GM12878 (cell line): ENCODE data around the gene PLXNA4.

Source experiments
- BACH1 ChIP-seq: fragments of 450-650 bp; IDR thresholded peaks from 2 replicates; pipeline ENCODE4 v1.6.1; 2017; ENCODE audit warnings: mild to moderate bottlenecking, borderline replicate concordance
- HDAC2 ChIP-seq: fragments of 200-600 bp; sonication (generic); IDR thresholded peaks from 2 replicates; pipeline ENCODE4 v1.6.1; 2017
- RELA ChIP-seq: fragments of 450-650 bp; IDR thresholded peaks from 2 replicates; pipeline ENCODE4 v1.8.0; 2014; ENCODE audit warnings: borderline replicate concordance; ENCODE audit not compliant: partially characterized antibody
- ZNF274 ChIP-seq: IDR thresholded peaks from one replicate; pipeline ENCODE4 v1.8.0; 2011; ENCODE audit not compliant: insufficient read length, insufficient read depth
- TF ChIP-seq, protein P1 (sequence below), 3 experiments: IDR thresholded peaks in 2 of 3; conservative IDR thresholded peaks in 1 of 3; 2 replicates each; pipeline ENCODE4 v1.5.1; 2011; ENCODE audit warnings: low read depth in 3 of 3, low read length in 3 of 3, mild to moderate bottlenecking in 3 of 3, control low read depth in 2 of 3, moderate library complexity in 2 of 3, inconsistent platforms in 1 of 3, mixed read lengths in 1 of 3; ENCODE audit not compliant: control insufficient read depth in 2 of 3, insufficient read depth in 1 of 3; ENCODE audit errors: extremely low read depth in 1 of 3
- TF ChIP-seq, protein P2 (sequence below): fragments of 450-650 bp; IDR thresholded peaks from 2 replicates; pipeline ENCODE4 v1.6.1; 2017; ENCODE audit warnings: mild to moderate bottlenecking

DNA sequence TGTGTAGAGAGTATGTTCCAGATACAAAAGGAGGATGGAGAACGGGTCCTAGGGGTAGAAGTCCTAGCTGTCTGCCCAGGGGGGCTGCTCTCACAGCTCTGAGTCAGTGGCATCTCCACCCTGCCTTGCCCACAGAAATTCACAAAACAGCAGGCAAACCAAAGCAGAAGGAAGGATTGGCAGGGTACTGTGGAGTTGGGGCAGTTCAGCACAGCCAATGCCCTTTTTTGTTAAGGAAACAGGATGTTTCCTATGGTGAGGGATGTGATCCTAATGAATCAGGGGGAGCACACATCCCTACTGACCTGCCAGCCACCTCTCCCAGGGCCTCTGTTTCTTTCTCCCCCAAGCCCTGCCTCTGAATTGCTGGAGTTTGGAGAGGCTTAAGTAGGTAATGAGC, 457.6 kb downstream of the PLXNA4 start:
- TF ChIP-seq, protein P1, sequence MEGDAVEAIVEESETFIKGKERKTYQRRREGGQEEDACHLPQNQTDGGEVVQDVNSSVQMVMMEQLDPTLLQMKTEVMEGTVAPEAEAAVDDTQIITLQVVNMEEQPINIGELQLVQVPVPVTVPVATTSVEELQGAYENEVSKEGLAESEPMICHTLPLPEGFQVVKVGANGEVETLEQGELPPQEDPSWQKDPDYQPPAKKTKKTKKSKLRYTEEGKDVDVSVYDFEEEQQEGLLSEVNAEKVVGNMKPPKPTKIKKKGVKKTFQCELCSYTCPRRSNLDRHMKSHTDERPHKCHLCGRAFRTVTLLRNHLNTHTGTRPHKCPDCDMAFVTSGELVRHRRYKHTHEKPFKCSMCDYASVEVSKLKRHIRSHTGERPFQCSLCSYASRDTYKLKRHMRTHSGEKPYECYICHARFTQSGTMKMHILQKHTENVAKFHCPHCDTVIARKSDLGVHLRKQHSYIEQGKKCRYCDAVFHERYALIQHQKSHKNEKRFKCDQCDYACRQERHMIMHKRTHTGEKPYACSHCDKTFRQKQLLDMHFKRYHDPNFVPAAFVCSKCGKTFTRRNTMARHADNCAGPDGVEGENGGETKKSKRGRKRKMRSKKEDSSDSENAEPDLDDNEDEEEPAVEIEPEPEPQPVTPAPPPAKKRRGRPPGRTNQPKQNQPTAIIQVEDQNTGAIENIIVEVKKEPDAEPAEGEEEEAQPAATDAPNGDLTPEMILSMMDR (IDR thresholded peaks at IDR 0.05 in 2 of 3, conservative IDR thresholded peaks at IDR 0.05 in 1 of 3; ENCODE audit: control insufficient read depth in 2 of 3, extremely low read depth in 1 of 3, insufficient read depth in 1 of 3, low read depth in 3 of 3, low read length in 3 of 3) = no peak
- TF ChIP-seq RELA (no peak), ZNF274 (no peak), HDAC2 (no peak), BACH1 (no peak)
- TF ChIP-seq, protein P2, sequence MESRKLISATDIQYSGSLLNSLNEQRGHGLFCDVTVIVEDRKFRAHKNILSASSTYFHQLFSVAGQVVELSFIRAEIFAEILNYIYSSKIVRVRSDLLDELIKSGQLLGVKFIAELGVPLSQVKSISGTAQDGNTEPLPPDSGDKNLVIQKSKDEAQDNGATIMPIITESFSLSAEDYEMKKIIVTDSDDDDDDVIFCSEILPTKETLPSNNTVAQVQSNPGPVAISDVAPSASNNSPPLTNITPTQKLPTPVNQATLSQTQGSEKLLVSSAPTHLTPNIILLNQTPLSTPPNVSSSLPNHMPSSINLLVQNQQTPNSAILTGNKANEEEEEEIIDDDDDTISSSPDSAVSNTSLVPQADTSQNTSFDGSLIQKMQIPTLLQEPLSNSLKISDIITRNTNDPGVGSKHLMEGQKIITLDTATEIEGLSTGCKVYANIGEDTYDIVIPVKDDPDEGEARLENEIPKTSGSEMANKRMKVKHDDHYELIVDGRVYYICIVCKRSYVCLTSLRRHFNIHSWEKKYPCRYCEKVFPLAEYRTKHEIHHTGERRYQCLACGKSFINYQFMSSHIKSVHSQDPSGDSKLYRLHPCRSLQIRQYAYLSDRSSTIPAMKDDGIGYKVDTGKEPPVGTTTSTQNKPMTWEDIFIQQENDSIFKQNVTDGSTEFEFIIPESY = no peak
